Measurements from ENCODE around the gene SYT6. TPM values are rescaled to one million over a fixed set of nuclear protein-coding genes. Genes with fewer than 3 reads are reported as not detected.

Gene SYT6
- total RNA-seq, 1 experiment from 2014 or later: 0.04 TPM

GRCh38 chr1:114099268-114099667 is 54.4 kb downstream of the SYT6 start:
- DNase-seq: no peak
- peaks cover 21% of the 10 kb centered on the region for H3K4me1 ChIP-seq
- H3K9me3 ChIP-seq (replicated peaks): no peaks in the 10 kb centered on the region
- H3K27ac ChIP-seq: no peak overlapping the region
- no peaks in the 10 kb centered on the region for H3K36me3 ChIP-seq
- 0 out of 2 replicates have a peak, but pooled peaks cover under 1% of the 10 kb centered on the region for H3K27me3 ChIP-seq
- no peak overlapping the region for H3K4me3 ChIP-seq

- no peaks in the 10 kb centered on the region for H3K36me3 ChIP-seq
- no peaks in the 10 kb centered on the region for H3K9me3 ChIP-seq (replicated peaks)
- no peak overlapping the region for H3K4me3 ChIP-seq
- no peak for DNase-seq
- no peak overlapping the region for H3K27ac ChIP-seq
- H3K4me1 ChIP-seq: peaks cover 10% of the 10 kb centered on the region
- 0 out of 2 replicates have a peak, but pooled peaks cover 6% of the 10 kb centered on the region for H3K27me3 ChIP-seq
Measured at GRCh38 chr1:114097109-114097508, 56.6 kb downstream of the SYT6 start.

- no peaks in the 10 kb centered on the region for H3K9me3 ChIP-seq (replicated peaks)
- H3K27me3 ChIP-seq: 0 out of 2 replicates have a peak, but pooled peaks cover 6% of the 10 kb centered on the region
- no peak overlapping the region for H3K27ac ChIP-seq
- H3K36me3 ChIP-seq: no peaks in the 10 kb centered on the region
- no peak for DNase-seq
- peaks cover 10% of the 10 kb centered on the region for H3K4me1 ChIP-seq
- no peak overlapping the region for H3K4me3 ChIP-seq
Measured at GRCh38 chr1:114094675-114095074, 59.0 kb downstream of the SYT6 start.

DNA sequence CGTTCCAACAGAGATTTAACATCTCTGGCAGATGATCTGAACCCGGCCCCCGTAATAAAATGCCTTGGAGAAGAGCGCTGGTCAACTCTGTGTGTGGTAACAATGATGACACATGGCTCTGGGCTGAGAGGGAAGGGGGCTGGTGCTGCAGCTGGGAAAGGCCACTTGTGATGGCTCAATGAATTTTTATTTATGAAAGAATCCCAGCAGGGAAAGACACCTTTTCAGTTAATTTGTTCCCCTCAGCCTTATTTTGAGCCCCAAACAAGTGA is 59.4 kb downstream of the SYT6 start:
- DNase-seq: no peak
- Histone ChIP-seq H3K9me3 (replicated peaks) (no peaks in the 10 kb centered on the region), H3K4me1 (peaks cover 10% of the 10 kb centered on the region), H3K27ac (no peak overlapping the region), H3K36me3 (no peaks in the 10 kb centered on the region), H3K4me3 (no peak overlapping the region), H3K27me3 (0 out of 2 replicates have a peak, but pooled peaks cover 6% of the 10 kb centered on the region)

GRCh38 chr1:114093624-114094362 is 59.9 kb downstream of the SYT6 start:
- H3K27me3 ChIP-seq: 0 out of 2 replicates have a peak, but pooled peaks cover 6% of the 10 kb centered on the region
- H3K4me1 ChIP-seq: peaks cover 10% of the 10 kb centered on the region
- H3K27ac ChIP-seq: no peak overlapping the region
- no peaks in the 10 kb centered on the region for H3K9me3 ChIP-seq (replicated peaks)
- no peak overlapping the region for H3K4me3 ChIP-seq
- no peak for DNase-seq
- H3K36me3 ChIP-seq: no peaks in the 10 kb centered on the region

DNA sequence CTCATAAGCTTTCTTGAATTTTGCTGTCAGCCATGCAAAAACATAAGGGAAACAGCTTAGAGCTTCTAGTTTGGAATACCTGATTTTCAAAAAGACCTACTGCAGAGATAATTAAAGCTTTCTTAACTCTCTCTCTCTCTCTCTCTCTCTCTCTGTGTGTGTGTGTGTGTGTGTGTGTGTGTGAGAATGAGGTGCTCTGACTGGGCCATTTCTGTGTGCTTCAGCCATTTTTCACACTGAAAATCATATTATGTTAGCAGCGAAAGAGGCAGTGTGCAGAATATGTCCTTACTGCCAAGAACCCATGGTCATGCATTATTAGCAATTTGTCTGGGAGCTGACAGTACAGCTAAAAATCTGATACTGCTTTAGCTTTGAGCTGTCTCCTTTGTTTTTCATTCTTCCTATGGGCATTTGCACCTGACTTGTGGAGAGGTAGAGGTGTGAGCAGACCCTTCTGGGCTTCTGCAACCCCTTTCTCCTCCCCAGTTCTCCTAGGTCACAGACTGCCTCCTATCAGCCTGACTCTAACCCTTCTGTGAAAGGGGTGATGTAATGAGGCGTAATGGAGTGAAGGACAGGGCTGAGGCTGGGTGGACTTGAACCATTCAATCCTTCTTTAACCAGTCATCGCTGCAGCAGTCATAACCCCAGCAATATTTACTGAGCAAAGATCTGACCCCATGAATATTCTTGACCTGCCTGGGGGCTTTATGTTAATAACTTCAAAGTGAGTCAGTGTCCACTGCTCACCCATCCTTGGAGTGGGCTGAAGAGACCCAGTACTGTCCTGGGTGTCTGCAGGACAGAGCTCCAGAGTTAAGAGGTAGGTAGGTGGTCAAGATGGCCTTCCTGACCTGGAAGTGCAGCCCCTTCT is 61.2 kb downstream of the SYT6 start:
- H3K9me3 ChIP-seq (replicated peaks): no peaks in the 10 kb centered on the region
- no peak overlapping the region for H3K4me3 ChIP-seq
- no peaks in the 10 kb centered on the region for H3K36me3 ChIP-seq
- H3K4me1 ChIP-seq: peaks cover 10% of the 10 kb centered on the region
- no peak overlapping the region for H3K27ac ChIP-seq
- DNase-seq: no peak
- H3K27me3 ChIP-seq: 0 out of 2 replicates have a peak, but pooled peaks cover 6% of the 10 kb centered on the region

DNA sequence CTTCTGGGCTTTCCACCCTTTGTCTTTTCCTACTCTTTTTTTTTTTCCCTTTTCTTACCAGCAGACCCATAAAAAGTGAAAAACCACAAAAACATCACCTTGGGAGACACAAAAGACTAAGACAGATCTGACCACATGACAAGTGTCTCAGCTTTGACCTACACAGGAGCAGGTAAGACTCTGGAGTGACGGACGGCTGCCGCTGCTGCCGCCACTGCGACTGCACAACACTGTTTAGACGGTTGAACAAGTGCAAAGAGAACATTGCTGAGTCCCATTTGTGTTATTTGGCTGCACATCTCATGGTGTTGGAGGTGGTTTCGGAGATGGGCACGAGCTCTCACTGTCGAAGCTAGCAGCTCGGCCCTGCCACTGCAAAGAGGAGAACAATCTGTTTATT is 62.0 kb downstream of the SYT6 start:
- Histone ChIP-seq H3K9me3 (replicated peaks) (no peaks in the 10 kb centered on the region), H3K27ac (no peak overlapping the region), H3K4me1 (peaks cover 10% of the 10 kb centered on the region), H3K4me3 (no peak overlapping the region), H3K36me3 (no peaks in the 10 kb centered on the region), H3K27me3 (0 out of 2 replicates have a peak, but pooled peaks cover 6% of the 10 kb centered on the region)
- DNase-seq: no peak

GRCh38 chr1:114090738-114091505 is 62.7 kb downstream of the SYT6 start:
- 0 out of 2 replicates have a peak, but pooled peaks cover 6% of the 10 kb centered on the region for H3K27me3 ChIP-seq
- H3K36me3 ChIP-seq: no peaks in the 10 kb centered on the region
- no peak for DNase-seq
- H3K4me3 ChIP-seq: no peak overlapping the region
- H3K27ac ChIP-seq: no peak overlapping the region
- peaks cover 10% of the 10 kb centered on the region for H3K4me1 ChIP-seq
- H3K9me3 ChIP-seq (replicated peaks): no peaks in the 10 kb centered on the region

DNA sequence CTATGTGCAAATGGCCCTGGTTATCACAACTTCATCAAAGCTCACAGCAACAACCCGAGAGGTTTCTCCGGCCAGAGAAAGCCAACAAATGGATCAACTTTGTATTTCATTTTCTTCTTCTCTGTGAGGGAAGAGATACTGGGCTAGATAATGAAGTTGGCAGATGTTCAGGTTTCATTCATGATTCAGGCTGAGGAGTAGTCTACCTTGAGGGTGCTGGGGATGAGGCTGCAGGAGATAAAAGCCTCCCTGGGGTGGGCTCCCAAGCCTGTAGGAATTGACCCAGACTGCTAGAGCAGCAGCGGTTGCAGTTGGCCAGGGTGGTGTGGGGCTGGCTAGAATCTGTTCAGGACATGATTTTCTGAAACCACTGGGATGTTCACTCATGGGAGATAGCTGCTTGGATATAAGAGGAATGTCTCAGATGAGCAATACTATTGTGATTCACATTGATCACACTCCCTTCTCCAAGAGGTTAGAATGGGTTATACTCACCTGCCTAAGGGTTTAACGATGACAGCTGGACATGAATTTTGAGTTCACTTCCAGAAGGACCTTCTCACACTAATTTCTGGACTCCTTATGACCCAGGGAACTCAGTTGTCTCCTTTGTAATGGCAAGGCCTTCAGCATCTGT is 64.0 kb downstream of the SYT6 start:
- DNase-seq: no peak
- no peaks in the 10 kb centered on the region for H3K9me3 ChIP-seq (replicated peaks)
- H3K36me3 ChIP-seq: no peaks in the 10 kb centered on the region

GRCh38 chr1:114088392-114089299 is 65.0 kb downstream of the SYT6 start:
- no peak for DNase-seq
- H3K9me3 ChIP-seq (replicated peaks): no peaks in the 10 kb centered on the region
- no peaks in the 10 kb centered on the region for H3K4me1 ChIP-seq

More for the DNA sequence above, 64.0 kb downstream of the SYT6 start:
- no peak overlapping the region for H3K4me3 ChIP-seq
- H3K27me3 ChIP-seq: 0 out of 2 replicates have a peak, but pooled peaks cover 6% of the 10 kb centered on the region
- H3K4me1 ChIP-seq: peaks cover 8% of the 10 kb centered on the region
- no peak overlapping the region for H3K27ac ChIP-seq

GRCh38 chr1:114087495-114087894 is 66.2 kb downstream of the SYT6 start:
- no peaks in the 10 kb centered on the region for H3K9me3 ChIP-seq (replicated peaks)
- H3K36me3 ChIP-seq: no peaks in the 10 kb centered on the region
- no peaks in the 10 kb centered on the region for H3K4me1 ChIP-seq
- no peak overlapping the region for H3K27ac ChIP-seq
- no peak for DNase-seq
- H3K27me3 ChIP-seq: no peaks in the 10 kb centered on the region
- H3K4me3 ChIP-seq: no peak overlapping the region

More at GRCh38 chr1:114088392-114089299, 65.0 kb downstream of the SYT6 start:
- Histone ChIP-seq H3K4me3 (no peak overlapping the region), H3K27me3 (no peaks in the 10 kb centered on the region), H3K27ac (no peak overlapping the region), H3K36me3 (no peaks in the 10 kb centered on the region)

DNA sequence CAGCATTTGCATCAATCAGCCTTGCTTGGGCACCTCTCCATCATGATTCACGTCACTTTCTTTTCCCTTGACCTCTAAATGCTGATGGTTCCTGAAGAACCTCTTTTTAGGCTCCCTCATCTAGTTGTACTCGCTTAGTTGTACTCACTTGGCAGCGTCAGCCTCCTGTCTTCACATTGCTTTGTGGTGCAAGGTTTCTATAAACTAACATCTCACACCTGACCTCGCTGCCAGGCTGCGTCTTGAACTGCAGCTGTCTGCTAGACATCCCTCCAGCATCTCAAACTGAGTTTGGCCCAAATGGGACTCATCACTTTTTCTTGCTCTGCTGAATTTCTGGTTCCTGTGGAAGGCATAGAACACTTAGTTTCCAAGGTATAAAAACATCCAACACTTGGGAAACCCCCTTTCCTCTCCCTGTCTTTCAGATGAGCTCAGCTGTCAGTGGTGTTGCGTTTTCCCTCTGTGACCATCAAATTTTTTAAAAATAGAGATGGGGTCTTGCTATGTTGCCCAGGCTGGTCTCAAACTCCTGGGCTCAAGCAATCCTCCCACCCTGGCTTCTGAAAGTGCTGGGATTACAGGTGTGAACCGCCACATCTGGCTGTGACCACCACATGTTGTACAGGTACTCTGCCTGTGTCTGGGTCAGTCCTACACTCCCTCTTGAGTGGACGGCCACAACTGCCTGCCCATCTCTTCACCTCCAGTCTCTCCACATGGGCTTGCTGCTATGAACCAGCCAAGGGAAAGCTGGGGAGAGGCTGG is 66.9 kb downstream of the SYT6 start:
- no peak for DNase-seq
- Histone ChIP-seq H3K27me3 (no peaks in the 10 kb centered on the region), H3K4me1 (0 out of 2 replicates have a peak, but pooled peaks cover 6% of the 10 kb centered on the region), H3K27ac (no peak overlapping the region), H3K4me3 (no peak overlapping the region), H3K9me3 (replicated peaks) (no peaks in the 10 kb centered on the region), H3K36me3 (no peaks in the 10 kb centered on the region)
